Prostate gland (tissue), 2 donors: ENCODE data around the gene BMP7. TPM values are rescaled to one million over a fixed set of nuclear protein-coding genes. Genes with fewer than 3 reads are reported as not detected.

Source experiments
- DNase-seq: peaks from one replicate; pipeline ENCODE4 v3.0.0-alpha.2; 2019; ENCODE audit warnings: low spot score
- H3K27ac ChIP-seq, 2 donors: fragments of 200-600 bp; sonication (generic); 2 replicates each; pipeline ENCODE4 v1.5.1; 2017 to 2019
- H3K27me3 ChIP-seq: fragments of 200-600 bp; sonication (generic); replicated peaks from 2 replicates; pipeline ENCODE4 v1.5.1; 2019; ENCODE audit not compliant: insufficient read depth
- H3K36me3 ChIP-seq, 2 donors: fragments of 200-600 bp; sonication (generic); 1 replicate in 1 of 2; 2 replicates in 1 of 2; pipeline versions ENCODE4 v1.5.1 to v1.8.1; 2017 to 2019
- H3K4me1 ChIP-seq: fragments of 200-600 bp; sonication (generic); replicated peaks from 2 replicates; pipeline ENCODE4 v1.5.1; 2019
- H3K4me3 ChIP-seq, 2 donors: fragments of 200-600 bp; sonication (generic); 2 replicates each; pipeline ENCODE4 v1.5.1; 2017 to 2019
- H3K9me3 ChIP-seq: fragments of 200-600 bp; sonication (generic); 2 replicates; pipeline ENCODE4 v1.5.1; 2017
- POLR2A ChIP-seq: fragments of 450-650 bp; IDR thresholded peaks from one replicate; pipeline ENCODE4 v1.6.1; 2016; ENCODE audit warnings: antibody characterized with exemption, mild to moderate bottlenecking
- POLR2AphosphoS5 ChIP-seq: sonication (generic); formaldehyde crosslinking; IDR thresholded peaks from one replicate; pipeline ENCODE4 v1.6.1; 2017; ENCODE audit warnings: antibody characterized with exemption
- WGBS: methylation state at CpG from one replicate; pipeline ENCODE4 v1.1.5; 2018; 5-methylcytosine and 5-hydroxymethylcytosine counted together
- intact Hi-C: fragments of 100-400 bp; cut with DNase I; formaldehyde crosslinking; loops from one replicate; pipeline ENCODE4 v1.14.2; 2022
- total RNA-seq, 2 donors: library from RNA; depleted of rRNA; stranded (reverse); fragments of >200 nt; gene quantifications; one replicate each; pipeline ENCODE4 v1.1.0, GENCODE V29; 2016
- TF ChIP-seq, protein P1 (sequence below), 4 experiments: fragments of 200-600 bp in 2 of 4; fragments of 450-650 bp in 2 of 4; sonication (generic) in 2 of 4; IDR thresholded peaks; 1 replicate in 3 of 4; 2 replicates in 1 of 4; pipeline ENCODE4 v1.5.1; 2016 to 2019; ENCODE audit warnings: antibody characterized with exemption in 4 of 4, mild to moderate bottlenecking in 2 of 4, moderate library complexity in 2 of 4

The BMP7 gene
- total RNA-seq, 2 donors from 2014 or later = 10.5 to 16.8 TPM

DNA sequence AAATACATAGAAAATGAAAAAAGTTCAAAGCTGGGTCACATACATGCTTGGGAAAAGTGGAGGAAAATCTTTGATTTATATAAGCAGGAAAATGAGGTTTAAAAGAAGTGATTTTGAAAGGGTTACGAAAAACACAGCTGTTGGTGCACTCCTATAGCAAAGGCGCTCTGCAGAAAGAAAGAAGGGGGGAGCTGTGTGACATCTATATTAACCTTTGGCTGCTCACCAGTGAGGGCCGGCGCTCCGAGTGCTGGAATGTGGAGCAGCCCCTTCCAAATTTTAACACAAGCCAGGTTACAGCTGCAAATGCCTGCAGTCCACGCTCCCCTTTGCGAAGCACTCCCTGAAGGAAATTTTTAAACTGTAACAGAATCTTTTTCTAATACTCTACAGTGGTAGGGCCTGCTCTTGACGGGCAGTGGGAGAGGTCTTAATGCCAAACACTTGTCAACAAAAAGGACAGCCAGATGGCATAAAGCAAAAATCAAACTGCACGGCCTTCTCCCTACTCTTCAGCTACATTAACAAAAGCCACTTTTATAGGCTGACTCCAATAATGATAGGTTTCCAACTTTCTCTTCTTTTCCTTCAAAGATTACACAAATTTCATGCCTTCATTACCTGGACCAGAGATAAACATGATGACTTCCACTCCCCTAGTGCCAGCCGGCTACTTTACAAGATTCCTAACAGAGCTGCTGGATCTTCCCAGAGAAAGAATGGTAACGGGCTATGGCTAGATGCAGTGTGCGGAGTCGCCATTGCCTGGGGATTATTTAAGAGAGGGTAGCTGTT is 4.8 kb downstream of the BMP7 start:
- intact Hi-C loops = no loop called here
- Histone ChIP-seq H3K36me3 (no peaks in the 10 kb centered on the region), H3K9me3 (no peaks in the 10 kb centered on the region), H3K27ac (no peak overlapping the region), H3K4me3 (no peak overlapping the region), H3K4me1 (peaks cover 12% of the 10 kb centered on the region), H3K27me3 (no peaks in the 10 kb centered on the region)
- 51% methylated on average over 13 of the region's 13 CpGs for whole genome bisulfite sequencing
- TF ChIP-seq POLR2A (no peak), POLR2AphosphoS5 (no peak)
- TF ChIP-seq, protein P1, sequence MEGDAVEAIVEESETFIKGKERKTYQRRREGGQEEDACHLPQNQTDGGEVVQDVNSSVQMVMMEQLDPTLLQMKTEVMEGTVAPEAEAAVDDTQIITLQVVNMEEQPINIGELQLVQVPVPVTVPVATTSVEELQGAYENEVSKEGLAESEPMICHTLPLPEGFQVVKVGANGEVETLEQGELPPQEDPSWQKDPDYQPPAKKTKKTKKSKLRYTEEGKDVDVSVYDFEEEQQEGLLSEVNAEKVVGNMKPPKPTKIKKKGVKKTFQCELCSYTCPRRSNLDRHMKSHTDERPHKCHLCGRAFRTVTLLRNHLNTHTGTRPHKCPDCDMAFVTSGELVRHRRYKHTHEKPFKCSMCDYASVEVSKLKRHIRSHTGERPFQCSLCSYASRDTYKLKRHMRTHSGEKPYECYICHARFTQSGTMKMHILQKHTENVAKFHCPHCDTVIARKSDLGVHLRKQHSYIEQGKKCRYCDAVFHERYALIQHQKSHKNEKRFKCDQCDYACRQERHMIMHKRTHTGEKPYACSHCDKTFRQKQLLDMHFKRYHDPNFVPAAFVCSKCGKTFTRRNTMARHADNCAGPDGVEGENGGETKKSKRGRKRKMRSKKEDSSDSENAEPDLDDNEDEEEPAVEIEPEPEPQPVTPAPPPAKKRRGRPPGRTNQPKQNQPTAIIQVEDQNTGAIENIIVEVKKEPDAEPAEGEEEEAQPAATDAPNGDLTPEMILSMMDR (IDR thresholded peaks at IDR 0.05) = no peak
- DNase-seq = no peak

DNA sequence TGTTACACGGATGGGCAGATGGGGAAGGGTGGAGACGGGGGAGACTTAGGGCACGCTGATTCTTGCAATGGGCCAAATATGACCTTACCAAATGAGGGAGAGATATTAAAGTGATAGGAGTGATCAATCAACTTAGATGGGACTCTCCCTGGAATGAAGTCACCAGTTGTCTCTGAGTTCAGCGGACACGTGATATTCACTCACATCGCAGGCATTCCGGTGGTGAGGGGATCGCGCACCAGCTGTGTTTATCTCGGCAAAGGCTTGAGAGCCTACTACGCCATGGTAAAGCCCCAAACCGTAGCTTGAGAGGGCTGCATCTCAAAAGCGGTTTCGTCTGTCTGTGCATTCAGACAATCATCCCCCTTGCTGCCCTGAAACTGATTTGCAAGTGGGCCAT is 5.5 kb downstream of the BMP7 start:
- intact Hi-C loops = no loop called here
- peaks cover 12% of the 10 kb centered on the region for H3K4me1 ChIP-seq
- WGBS = 43% methylated on average over 14 of the region's 14 CpGs
- H3K27me3 ChIP-seq = no peaks in the 10 kb centered on the region
- no peak for DNase-seq
- no peaks in the 10 kb centered on the region for H3K36me3 ChIP-seq
- H3K27ac ChIP-seq = no peak overlapping the region
- no peak overlapping the region for H3K4me3 ChIP-seq
- TF ChIP-seq POLR2AphosphoS5 (no peak), POLR2A (no peak)
- TF ChIP-seq, protein P1 (IDR thresholded peaks at IDR 0.05) = no peak
- no peaks in the 10 kb centered on the region for H3K9me3 ChIP-seq

DNA sequence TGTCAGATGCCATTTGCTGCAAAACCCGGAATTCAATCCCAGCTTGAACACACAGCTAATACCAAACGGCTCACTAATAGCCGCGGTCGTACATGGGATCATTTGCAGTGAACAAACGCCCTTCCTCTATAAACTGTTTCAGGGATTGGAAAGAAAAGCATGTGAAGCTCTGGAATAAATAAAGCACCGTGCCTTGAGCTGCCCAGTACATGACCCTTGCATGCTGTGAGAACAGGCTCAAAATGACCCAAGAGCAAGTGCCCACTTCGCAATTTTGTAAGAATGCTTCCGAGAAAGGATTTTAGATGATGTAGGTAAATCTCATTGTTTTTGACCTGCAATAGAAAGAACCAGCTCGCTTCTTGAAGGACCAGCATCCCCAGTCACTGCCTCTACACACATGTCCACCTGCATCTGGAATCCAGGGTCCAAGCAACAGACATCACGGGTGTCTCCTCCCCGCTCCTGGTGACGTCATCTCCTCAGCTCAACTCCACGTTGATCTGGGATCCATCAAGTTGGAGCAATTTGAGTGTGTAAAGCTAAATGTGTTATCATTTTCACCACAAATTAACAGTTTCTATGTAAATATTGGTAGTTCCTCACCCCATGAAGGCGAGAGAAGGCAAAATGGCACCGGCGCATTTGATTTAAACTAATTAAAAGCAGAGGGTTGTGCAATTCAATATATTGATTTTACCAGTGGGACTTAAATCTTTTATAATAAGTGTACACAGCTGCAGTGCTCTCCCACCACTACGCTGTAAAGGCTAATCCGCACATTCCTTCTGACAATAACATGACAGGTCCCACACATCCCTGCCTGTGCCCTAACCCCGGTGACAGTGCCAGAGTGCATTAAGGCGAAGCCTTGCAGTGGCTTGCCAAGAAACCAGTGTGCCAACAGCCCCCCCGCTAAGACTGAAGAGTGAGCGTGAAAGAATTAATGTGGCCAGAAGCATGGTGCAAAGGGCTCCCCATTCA is 6.2 kb downstream of the BMP7 start:
- 39% methylated on average over 23 of the region's 23 CpGs for WGBS
- no peaks in the 10 kb centered on the region for H3K27me3 ChIP-seq

DNA sequence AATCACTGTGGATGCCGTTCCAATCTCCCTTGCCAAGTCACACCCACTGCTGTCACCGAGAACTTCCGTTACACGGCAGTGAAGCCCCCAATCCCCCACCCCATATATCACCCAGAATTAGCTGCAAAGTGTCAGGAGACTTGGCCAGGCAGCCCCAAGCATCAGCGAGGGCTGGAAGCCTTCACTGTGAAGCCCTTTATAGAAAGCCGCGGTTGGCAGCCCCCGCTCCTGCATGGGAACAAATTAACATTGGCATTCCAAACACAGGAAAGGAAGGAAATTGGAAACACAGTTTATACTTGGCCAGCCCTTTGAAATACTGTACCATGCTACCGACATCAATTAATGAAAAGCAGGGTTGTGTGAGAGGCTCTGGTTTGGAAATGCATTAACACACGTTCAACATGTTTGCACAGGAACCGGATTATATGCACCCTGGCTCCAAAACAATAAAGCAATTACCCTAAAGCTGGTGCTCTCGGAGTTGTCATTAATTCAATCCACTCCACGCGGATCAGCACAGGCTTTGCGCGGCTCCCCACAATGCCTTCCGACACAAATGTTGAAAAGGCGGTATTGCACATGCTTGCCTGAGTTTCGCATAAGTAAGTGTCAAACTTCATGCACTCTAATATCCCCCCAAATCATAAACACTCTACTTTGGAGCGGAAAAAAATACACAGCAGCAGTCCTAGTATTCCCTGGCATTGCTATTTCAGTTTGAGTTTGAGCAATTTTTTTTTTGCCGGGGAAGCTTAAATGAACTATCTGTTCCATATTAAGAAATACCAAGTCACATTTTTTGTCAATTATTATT is 7.1 kb downstream of the BMP7 start:
- no peak for DNase-seq
- no peaks in the 10 kb centered on the region for H3K27me3 ChIP-seq
- WGBS = 6% methylated on average over 21 of the region's 21 CpGs

More for the DNA sequence above, 6.2 kb downstream of the BMP7 start:
- Histone ChIP-seq H3K9me3 (no peaks in the 10 kb centered on the region), H3K36me3 (no peaks in the 10 kb centered on the region), H3K4me3 (no peak overlapping the region), H3K27ac (no peak overlapping the region), H3K4me1 (peaks cover 7% of the 10 kb centered on the region)
- no peak for DNase-seq
- TF ChIP-seq POLR2AphosphoS5 (no peak), POLR2A (no peak)
- TF ChIP-seq, protein P1 (IDR thresholded peaks at IDR 0.05) = no peak
- intact Hi-C loops = no loop called here

More for the DNA sequence above, 7.1 kb downstream of the BMP7 start:
- intact Hi-C loops = no loop called here
- no peak overlapping the region for H3K27ac ChIP-seq
- no peaks in the 10 kb centered on the region for H3K9me3 ChIP-seq
- no peak for TF ChIP-seq POLR2AphosphoS5
- no peak for TF ChIP-seq POLR2A
- TF ChIP-seq, protein P1 (IDR thresholded peaks at IDR 0.05) = no peak
- H3K36me3 ChIP-seq = no peaks in the 10 kb centered on the region
- peaks cover 5% of the 10 kb centered on the region for H3K4me1 ChIP-seq
- no peak overlapping the region for H3K4me3 ChIP-seq
